GM12892 (cell line): ENCODE data around the gene XIRP1.

ENCODE experiments used
- DNase-seq: peaks from one replicate; pipeline ENCODE4 v3.0.0; 2011; ENCODE audit not compliant: insufficient read length
- FAIRE-seq: peaks from 2 replicates; lab custom pipeline; 2011; peaks lifted over from hg19 to GRCh38; lab: Jason Lieb, UNC
- POLR2A ChIP-seq: IDR thresholded peaks from 2 replicates; pipeline ENCODE4 v1.6.1; 2011; ENCODE audit warnings: low read depth, low read length, control low read depth
- POLR2AphosphoS5 ChIP-seq: IDR thresholded peaks from 2 replicates; pipeline ENCODE4 v1.6.1; 2011; ENCODE audit warnings: low read depth, low read length, control low read depth
- TAF1 ChIP-seq: IDR thresholded peaks from 2 replicates; pipeline ENCODE4 v1.6.1; 2011; ENCODE audit warnings: low read depth, mild to moderate bottlenecking, control low read depth, low read length, borderline replicate concordance

Gene XIRP1

DNA sequence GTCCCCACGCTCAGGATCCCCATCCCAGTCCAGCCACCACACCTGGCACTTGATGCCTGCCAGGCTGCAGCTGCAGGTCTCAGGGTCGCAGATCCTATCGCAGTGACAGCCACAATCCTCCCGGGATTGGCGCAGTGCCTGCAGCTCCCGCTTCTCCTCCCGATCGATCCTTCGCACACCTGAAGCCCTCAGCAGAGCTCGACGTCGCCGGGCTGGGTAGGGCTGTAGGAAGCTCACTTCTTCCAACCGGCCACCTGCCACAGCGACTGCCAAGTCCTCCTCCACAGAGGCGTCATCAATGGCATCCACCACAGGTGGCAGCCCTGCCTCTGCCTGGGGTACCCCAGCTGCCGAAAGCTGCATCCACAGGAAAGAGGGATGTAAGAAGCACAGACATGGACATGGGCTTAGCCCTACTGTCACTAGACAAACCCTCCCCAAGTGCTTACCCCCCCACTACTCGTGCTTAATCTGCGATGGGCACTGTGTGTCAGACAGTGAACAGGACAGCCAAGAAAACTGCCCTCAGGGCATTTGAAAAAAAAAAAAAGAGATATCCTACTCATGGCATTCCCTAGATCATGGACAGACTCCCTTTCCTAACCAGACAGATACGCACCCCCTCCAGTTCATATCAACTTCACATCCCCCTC, 48.2 kb downstream of the XIRP1 start:
- no peak for FAIRE-seq
- DNase-seq, result no peak
- TF ChIP-seq POLR2AphosphoS5 (no peak), POLR2A (no peak), TAF1 (no peak)

DNA sequence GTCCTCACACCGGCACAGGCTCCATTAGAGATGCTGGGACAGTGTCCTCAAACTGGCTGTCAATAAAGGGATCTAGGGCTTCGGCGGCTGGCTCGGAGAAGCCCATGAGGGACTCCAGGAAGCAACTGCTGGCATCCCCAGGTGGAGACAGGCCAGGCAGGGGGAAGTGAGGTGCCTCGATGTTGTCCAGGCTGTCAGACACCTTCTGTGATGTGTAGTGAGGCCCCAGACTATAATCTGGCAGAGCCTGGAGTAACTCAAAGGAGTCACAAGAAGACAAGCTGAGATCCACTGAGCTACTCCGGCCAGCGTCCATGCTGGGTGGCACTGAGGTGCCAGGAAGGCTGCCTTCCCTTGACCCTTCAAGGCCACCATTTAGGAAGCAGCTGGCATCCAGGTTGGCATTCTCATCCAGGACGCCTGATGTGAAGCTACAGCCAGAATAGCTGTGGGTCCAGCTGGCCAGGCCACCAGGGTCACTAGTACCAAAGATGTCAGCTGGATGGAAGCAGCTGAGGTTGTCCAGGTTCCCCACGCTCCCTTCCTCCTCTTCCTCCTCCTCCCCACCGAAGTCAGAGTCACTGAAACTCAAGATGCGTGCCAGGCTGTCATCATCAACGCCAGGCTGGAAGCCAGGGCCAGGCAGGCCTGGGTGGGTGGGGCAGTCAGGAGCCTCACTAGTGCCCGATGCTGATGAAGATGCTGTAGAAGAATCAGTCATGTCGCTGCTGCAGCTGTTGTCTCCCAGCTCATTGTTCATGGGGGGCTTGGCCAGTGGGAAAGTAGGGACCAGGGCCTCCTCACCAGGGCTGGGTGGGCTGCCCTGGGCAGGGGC, 49.1 kb downstream of the XIRP1 start:
- DNase-seq, result no peak
- TF ChIP-seq POLR2A (0 out of 2 replicates have a peak, but pooled peaks have one; percentile 14), TAF1 (no peak), POLR2AphosphoS5 (no peak)
- FAIRE-seq, result no peak

DNA sequence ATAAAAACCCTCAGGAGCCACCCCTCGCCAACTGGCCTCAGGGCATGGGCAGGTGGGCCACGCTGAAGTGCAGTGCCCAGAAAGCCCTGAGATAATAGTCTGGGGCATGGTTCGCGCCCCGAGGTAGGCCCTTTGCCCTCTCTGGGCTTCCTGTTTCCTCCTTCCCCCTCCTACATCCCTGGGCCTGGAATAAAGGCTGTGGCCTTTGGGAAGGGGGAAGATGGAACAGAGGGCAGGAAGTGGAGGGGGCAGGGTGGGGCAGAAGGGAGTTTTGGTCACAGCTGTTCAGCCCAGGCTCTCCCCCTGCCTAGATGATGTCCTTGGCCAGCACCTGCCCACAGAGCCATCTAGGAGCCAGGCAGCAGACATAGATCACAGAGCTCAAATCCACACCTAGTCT, 50.3 kb downstream of the XIRP1 start:
- DNase-seq, result no peak
- no peak for TF ChIP-seq TAF1
- no peak for FAIRE-seq

DNA sequence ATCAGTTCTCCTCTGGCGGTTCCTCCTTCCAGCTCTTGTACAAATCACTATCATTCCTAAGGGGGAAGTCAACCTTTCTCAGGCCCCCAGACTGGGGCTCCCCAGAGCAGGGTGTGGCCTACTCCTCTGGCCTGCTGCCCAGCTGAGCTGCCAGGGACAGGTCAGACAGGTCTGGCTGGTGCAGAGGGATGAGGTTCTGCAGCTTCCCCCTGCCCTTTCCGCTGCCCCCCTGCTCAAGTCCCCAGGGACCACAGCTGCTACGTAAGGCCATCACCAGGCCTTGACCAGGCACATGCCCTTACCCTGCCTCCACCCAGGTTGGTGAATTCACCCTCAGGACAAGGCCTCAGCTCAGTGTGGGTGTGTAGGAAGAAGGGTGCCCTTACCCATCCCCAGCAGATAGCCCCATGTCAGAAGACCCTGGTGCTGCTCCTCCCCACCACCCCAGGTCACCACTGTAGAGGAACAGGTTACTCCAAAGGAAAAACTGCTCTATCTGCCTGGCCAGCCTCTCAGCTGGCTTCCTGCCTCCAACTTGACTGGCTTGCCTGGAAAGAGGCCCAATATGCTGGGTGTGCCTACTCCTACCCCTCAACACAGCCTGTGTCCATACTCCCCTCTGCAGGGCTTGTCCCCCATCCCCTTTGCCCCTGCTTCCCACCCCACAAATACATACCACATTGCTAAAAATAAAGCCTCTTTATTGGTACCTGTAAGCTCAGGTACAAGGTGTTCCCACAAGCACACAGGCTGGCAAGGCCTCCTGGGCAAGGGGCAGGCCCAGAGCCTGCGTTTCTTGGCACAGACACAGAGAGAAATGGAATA, 51.0 kb downstream of the XIRP1 start:
- DNase-seq (no peak), FAIRE-seq (no peak)
- TF ChIP-seq POLR2A, result no peak
- TF ChIP-seq TAF1, result no peak
- TF ChIP-seq POLR2AphosphoS5, result peak; percentile 75; the same call in 1 of the 2 replicates

DNA sequence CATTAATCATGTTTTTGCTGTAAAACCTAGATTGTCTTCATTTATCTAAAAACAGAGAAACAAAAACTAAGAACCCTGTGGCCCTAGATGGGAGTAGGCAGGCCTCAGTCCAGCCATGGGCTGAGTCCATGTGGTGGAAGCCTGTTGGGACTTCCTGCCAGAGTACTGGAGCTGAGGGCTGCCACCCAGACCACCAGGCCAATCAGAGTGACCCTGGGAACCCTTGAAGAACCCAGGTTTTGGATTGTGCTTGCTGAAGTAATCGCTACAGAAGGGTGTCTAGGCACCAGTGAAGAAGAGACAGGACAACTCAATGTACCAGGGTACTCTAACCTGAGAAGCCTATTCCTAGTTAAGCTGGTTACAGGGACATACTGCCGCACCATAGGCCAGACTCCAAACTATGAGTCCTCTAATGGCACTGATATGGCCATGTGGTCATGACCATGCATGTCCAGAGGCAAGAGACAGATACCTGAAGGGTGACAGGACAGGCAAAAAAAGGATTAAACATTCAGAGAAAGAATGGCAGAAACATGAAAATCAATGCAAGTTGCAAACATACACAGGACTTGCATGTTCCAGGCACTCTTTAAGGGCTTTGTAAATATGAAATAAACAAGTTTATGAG, 51.9 kb downstream of the XIRP1 start:
- TF ChIP-seq TAF1 (no peak), POLR2AphosphoS5 (no peak; the same call in 1 of the 2 replicates), POLR2A (no peak)
- FAIRE-seq (no peak), DNase-seq (no peak)

DNA sequence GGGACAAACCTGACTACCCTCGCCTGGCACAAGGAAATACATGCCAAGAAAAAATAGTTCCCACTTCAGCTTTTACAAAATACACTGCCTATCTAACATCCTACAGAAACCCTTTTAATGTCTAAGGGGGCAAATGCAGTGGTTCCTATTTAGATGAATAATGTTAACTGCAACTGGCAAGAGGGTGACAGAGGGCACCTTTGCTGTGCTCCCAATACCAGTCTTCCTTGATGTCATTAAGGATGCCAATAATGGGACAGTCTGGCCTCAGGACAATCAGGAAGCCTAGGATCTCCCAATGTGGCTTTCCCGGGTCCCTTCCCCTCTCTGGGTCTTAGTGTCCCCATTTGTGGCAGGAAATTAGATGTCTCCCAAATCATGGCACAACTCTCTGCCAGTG, 53.0 kb downstream of the XIRP1 start:
- FAIRE-seq, result no peak
- no peak for DNase-seq
- TF ChIP-seq POLR2AphosphoS5 (no peak), TAF1 (no peak), POLR2A (no peak)

DNA sequence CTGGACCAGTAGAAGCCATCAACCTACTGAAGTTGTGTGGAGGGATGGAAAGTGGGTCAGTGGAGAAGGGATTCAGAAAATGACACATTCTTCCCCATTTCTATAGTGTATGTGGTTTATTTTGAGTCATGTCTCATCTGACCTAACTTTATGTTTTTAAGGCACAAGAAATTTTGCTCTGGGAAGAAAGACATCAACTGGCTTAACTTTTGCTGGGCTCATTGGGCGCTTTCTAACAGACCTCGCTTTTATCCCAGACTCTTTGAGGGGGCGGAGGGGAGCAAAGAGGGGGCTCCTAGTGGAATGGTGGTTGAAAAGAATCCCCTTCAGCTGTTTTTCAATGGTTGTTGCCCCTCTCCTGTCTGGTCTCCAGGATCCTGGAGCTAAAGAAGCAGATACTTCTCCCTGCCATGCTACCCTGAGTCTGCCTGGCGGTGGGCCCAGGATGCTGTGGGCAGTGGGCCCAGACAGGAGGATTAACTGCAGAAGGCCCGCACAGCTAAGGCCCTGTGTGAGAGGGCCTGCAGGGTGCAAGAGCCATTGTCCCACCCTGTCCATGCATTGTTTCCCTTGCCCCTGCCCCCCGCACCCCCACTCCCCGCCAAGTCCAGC, 53.5 kb downstream of the XIRP1 start:
- FAIRE-seq (no peak), DNase-seq (no peak)
- TF ChIP-seq POLR2AphosphoS5 (no peak), TAF1 (no peak), POLR2A (no peak)

DNA sequence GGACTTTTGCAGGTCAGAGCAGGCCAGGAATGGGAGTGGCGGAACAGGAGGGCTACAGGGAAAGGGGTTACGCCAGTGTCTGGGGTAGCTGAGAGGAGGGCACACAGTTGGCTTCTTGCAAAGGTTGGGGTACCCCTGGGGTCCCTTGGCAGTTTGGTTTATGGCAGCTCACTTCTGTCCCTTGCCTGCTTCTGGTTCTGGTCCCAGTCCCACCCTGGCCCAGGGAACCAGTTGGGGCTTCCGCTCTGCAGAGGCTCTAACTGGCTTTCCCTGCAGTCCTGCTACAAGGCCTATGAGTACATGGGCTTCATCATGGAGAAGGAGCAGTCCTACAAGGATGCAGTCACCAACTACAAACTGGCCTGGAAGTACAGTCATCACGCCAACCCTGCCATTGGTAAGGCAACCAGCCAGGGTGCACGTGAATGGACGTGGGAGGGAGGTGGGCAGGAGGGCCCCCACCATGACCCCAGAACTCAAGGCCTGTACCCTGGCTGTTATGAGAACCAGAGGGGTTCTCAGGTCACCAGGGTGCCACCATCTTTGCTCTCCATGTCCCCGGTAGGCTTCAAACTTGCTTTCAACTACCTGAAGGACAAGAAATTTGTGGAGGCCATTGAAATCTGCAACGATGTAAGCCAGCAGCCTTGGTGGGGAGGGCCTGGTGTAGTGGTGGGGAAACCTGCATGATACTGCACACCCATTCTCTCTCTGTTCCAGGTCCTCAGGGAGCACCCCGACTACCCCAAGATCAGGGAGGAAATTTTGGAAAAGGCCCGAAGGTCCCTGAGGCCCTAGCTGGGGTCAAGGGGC, 54.2 kb downstream of the XIRP1 start:
- TF ChIP-seq POLR2A, result no peak
- TF ChIP-seq TAF1, result no peak
- TF ChIP-seq POLR2AphosphoS5, result 0 out of 2 replicates have a peak, but pooled peaks have one; percentile 9
- no peak for DNase-seq

DNA sequence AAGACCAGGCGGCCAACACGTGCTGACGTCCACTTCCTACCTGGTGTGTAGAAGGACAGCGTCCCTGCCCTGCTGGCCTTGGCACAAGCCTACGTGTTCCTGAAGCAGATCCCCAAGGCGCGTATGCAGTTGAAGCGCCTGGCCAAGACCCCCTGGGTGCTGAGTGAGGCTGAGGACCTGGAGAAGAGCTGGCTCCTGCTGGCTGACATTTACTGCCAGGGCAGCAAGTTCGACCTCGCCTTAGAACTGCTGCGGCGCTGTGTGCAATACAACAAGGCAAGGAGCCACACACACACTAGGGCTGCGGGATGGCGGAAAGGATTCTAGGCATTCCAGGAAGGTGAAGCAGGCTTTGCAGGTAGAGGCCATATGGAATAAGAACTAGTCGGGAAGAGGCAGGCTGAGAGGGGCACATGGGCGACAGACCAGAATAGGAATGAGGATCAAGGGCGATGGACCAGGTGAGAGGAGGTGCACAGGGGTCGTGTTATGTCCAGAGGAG, 54.9 kb downstream of the XIRP1 start:
- no peak for FAIRE-seq
- DNase-seq, result no peak
- TF ChIP-seq TAF1 (no peak), POLR2A (no peak), POLR2AphosphoS5 (no peak)

More for the DNA sequence above, 54.2 kb downstream of the XIRP1 start:
- no peak for FAIRE-seq

DNA sequence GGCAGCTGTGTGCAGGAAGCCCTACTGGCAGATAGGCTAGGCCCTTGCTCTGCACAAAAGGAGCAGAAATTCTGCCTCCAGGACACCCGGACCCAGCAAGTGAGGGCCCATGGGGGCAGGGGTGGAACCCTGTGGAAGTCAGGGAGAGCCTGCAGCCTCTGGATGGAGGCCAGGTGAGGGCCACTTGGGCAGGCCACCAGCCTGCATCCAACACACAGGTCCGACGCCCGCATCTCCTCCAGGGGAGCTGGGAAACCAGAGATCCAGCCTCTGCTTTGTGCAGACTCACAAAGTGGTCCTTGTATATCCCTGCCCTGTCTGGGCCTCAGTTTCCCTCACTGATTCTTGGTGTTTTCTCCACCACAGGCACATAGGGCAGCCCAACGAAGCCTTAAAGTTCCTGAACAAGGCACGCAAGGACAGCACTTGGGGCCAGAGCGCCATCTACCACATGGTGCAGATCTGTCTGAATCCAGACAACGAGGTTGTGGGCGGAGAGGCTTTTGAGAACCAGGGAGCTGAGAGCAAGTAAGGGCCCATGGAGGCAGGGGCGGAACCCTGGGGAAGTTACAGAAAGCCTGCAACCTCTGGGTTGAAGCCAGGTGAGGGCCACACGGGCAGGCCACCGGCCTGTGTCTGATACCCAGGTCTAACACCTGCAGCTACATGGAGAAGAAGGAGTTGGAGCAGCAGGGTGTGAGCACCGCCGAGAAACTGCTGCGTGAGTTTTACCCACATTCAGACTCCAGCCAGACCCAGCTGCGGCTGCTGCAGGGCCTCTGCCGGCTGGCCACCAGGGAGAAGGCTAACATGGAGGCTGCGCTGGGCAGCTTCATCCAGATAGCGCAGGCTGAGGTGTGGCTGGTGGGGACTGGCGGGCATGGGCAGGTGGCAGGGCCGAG, 55.6 kb downstream of the XIRP1 start:
- FAIRE-seq (no peak), DNase-seq (no peak)
- TF ChIP-seq TAF1 (no peak), POLR2AphosphoS5 (no peak), POLR2A (no peak)
